HG03354 (cell line): ENCODE results near the gene C12orf75.
"Not testable (repeated sequence)": the region's sequence is repeated elsewhere in the genome, so short reads cannot be mapped to it uniquely, and the experiment has no call there.

ENCODE experiments used
- ATAC-seq: cut with Tn5 transposase; IDR thresholded peaks from one replicate; pipeline ENCODE4 v1.9.1; 2021; ENCODE audit warnings: mild to moderate bottlenecking; ENCODE audit not compliant: unreplicated experiment, poor library complexity, severe bottlenecking

C12orf75 gene

DNA sequence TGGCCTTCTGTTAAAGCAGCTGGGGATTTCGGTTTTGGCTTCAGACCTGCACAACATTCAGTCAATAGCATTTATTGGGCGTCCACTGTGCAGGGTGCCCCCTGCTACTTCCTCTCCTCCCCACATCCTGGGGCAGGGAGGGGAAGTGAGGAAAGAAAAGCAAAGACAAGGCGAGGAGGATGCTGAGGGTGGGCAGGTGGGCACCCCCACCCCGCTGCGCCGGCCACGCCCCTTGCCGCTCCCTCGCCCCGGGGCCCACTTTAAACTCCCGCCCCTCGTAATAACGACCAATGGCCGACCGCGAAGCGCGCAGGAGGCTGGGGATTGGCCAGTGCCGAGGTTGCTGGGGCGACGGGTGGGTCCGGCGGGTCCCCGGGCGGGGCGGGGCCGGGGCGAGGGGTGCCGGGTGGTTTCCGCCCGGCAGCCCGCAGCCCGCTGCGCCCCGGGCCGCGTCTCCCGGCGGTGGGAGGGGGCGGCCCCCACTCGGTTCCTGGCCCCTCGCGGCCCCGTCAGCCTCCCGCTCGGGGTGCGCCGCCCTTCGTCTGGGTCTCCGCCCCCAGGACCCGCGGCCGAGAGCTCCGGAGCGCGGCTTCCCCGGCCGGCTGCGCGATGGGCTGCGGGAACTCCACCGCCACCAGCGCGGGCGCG is at the start of gene C12orf75:
TSS of gene C12orf75 (plus strand) at position 409 of the 648 bp plus-strand sequence. CDS start at position 610, 201 bp downstream.
- peak; percentile 86 for ATAC-seq

DNA sequence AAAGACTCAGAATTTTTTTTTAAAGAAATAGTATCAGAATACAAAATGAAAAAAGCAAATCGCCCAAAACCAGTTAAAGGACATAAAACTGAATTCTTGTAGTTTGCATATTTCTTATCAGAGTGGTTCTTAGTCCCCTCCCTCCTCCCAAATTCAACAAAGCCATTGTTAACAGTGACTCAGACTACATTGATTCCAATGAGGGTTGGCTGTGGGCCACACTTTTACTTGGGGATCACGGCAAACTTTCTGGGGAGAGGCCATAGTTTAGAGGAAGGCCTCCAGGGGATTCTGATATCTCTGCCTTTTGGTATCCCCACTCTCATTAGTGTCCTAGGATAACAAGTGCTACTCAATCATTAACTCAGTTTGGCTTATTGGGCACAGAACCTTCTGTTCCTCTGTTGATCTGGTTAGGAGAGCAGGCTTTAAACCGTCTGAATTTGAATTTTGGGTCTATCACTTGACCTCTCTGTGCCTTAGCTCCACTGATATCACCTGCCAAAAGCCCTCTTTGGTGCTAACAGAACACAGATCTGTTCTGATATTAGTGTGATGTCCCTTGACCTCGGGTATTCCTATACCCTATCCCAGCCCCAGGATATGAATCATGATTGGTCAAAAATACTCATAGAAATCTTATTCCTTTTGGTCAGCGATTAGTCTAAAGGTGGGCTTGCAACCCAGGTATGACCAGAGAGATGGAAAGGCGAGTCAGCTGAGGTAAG is 49.4 kb upstream of the C12orf75 start:
- ATAC-seq: no peak

DNA sequence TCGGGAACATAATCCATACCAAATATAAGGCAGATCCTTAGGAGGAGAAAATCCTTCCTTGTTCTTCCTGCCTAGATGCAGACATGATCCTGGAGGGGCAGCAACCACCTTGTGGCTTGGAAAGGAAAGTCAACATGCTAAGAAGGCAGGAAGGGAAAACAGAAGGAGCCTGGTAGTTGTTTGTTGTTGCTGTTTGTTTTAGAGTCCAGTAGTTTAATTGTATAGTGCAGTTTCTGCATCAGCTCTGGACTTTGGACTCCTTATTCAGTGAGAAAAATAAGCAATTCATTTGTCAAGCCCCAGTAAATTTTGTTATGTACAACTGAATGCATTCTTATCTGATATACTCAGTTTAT is 48.8 kb upstream of the C12orf75 start:
- ATAC-seq: no peak

DNA sequence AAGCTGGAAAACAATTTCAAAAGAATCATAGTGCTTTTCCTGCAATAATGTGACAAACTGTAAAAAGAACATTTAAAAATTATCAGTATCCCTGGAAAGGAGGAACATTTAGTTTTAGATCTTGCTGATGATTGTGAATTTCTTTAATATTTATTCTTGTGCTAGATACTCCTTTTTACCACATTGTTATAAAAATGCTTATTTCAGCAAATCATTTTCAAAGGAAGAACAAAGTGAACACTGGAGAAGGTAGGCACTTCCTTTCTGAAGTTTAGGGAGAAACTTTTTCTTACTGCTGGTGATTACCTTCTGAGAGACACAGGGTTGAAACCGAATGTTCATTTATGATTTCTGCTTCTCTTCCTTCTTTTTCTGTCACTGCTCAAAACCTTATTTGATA is 45.1 kb upstream of the C12orf75 start:
- ATAC-seq: no peak

DNA sequence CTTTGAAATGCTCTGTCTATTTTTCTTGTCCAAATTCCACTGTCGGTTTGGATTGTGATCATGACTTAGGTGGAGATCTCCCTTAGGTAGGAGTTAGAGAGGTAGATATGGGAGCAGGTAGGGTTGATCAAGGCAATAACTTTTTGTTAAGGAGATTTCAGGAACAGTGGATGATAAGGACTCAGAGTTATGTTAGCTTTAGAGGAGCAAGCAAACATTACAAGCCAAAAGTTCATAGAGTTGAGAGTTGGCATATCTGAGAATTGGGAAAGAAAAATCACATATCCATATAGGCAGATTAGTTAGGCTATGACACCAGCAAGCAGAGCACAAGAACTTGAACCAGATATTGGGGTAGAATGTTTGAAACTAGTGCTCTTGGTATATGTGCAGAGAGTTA is 43.1 kb upstream of the C12orf75 start:
- no peak for ATAC-seq

DNA sequence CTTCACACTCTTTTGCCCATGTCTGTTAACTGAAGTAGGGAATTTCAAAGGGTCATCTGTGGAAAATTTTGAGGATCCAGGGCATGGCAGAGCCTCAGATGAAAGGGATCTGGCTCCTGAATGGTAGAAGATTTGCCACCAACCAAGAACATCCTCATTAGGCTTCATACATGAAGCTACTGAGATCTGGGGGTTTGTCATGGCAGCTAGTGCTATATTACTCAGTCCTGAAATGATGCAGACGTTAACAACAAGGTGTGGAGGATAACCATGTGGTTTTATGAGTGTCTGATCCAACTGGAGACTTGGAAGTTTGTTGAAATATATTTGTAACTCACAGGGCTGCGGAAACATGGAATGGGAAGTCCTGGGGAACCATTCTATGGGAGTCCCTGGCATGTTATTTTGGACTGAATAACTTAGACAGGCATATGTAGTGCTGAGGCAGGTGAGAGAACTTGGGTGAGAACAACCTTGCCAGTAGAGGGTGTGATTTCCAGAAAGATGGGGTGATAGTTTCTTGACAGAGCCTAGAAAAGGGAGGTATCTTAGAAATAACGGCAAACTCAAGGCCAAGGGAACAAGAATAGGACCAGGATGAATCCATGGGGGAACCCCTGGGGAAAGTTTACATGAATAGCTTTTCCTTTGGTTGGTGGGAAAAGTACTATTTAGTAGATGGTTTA is 42.0 kb upstream of the C12orf75 start:
- ATAC-seq: no peak

DNA sequence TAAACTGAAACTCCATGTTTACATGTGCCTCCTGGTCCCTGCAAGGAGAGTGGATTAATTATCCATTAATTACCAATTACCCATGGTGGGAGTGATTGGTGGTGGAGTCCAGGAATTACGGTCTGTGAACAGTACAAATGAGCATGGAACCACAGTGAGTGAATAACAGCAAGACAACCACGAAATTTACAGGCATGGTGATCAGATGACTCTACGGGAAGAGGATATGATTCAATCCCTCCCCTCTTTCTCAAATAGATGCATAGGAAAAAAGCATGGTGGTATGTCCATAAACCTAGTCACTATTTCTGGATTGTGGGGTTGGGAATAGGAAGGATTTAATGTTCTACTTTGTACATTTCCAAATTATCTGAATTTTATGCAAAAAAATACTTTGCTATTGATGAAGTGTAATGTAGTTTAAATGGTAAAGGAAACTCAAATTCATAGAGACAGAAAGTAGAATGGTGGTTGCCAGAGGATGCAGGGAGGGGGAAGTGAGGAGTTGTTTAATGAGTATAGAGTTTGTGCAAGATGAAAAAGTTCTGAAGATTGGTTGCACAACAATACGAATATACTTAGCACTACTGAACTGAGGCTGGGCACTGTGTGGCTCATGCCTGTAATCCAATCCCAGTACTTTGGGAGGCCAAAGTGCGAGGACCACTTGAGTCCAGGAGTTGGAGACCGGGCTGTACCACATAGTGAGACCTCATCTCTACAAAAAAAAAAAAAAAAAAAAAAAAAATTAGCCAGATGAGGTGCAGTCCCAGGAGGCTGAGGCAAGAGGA is 41.2 kb upstream of the C12orf75 start:
- no peak for ATAC-seq

DNA sequence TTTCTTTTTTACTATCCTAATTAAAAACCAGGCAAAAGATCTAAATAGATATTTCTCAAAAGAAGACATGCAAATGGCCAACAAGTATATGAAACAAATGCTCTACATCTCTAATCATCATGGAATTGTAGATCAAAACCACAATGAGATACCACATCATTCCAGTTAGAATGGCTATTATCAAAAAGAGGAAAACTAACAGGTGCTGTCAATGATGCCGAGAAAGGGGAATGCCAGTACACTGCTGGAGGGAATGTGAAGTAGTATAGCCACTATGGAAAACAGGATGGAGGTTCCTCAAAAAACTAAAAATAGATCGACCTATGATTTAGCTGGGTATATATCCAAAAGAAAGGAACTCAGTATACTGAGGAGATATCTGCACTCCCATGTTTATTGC is 39.0 kb upstream of the C12orf75 start:
- no peak for ATAC-seq

DNA sequence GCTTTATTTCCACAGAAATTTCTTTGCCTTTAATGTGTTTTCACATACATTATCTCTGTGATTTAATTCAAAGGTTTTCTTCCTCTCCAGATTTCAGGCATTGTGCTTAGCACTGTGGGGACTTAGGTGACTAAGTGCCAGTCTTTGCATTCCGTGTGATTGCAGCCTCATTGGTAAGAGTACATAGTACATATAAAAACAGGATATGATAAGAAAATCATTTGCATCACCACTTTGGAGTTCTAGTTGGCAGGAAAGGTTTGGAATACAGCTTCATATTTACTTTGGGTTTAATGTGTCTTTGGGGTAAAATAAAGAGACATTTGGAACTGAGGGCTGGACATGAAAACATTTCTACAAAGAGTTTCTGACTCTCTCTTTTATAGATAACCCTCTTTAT is 37.8 kb upstream of the C12orf75 start:
- no peak for ATAC-seq

DNA sequence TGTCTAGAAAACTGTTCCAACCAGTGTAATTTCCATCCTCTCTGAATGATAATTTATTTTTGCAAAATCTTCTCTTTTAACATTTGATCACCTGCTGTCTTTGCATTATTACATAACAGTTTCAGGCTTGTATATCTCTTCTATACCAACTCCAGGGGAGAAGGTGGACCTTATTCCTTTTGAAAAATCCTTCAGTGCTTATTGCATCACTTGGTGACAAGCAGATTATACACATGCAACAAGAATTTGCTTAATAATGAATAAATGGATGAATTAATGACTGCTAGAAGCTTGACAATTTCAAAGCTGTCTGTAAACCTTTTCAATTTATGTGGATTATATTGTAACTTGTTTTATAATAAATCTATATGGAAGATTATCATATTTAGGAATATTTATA is 37.3 kb upstream of the C12orf75 start:
- no peak for ATAC-seq

DNA sequence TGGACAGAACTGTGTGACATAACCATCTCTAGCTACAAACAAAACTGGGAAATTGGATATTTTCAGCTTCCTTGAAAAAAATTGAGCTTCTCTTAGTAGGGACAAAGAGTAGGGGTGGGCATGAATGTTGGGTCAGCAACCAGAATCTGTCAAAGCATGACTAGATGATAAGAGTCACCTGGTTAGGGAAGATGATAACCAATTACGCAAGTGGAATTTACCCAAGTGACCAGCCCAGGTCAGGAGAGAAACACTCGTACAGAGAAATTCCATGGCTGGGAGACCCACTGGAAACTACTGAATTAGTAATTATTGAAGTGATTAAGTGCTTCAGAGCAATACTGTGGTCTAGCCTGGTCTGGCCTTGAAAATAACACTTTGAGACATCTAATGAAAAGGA is 36.3 kb upstream of the C12orf75 start:
- no peak for ATAC-seq

DNA sequence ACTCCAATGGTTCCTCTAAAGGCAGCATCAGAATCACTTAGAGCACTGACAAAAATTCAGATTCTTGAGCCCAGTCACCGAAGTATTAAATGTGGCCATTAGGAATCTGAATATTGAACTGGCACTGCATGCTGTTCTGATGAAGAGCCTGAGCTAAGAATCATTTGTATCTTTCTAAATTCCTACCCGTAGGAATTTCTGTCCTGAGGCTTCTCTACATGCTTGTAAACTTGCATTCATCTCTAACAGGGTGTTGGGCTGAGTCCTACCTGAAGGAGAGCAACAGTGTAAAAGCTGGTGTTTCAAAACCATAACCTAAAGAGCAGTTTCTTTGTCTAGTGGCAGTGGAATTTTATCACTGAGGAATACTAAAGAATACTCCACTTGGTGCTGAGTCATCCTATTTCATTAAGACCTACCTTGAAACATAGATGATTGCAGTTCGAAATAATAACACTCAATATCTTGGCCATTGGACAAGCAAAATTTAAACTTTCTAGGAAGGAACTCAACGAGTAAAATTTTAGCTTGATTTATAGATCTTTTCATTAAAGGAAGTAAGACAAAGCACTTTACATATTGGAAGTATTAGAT is 35.5 kb upstream of the C12orf75 start:
- ATAC-seq: no peak

DNA sequence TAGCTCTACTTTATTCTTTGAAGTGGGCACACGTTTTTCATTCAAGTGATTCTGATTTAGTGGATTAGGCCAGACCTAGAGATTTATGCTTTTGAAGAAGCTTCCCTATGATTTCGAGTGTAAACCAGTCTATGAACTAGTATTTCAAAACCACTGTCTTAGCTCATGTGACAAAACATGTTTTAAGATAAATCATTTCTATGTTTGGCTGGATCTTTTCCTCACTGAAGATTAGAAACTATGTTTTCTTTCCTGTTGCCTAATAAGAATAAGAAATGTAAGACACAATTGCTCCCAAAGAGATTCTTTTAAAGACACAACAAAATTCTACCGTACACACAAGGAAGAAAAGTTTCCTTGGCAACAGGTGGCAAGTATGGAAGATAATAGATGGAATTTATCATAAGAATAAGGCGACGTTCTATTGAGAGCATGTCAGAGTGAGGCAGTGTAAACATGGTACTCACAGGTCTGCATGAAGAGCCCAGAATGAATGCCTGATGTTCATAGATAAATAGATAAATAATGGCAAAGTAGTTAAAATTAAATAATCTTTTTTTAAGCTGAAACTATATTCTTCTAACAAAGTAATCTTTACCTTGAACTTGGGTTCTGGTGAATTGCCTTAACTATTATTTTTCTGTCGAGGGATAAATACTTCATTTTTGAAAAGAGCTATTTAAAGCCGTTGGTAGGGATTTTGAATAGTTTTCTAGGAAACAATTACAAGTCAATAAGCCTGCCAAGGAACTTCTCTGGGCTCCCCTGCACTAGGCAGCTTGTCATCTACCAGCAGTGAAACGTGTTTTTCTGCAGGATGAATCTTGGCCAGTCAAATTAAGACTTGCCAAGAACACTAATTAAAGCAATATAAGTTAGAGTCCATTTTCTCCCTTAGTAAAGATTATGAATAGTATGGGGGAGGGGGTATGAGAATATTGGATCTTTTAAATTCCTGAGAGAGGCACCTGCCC is 34.1 kb upstream of the C12orf75 start:
- ATAC-seq: no peak

DNA sequence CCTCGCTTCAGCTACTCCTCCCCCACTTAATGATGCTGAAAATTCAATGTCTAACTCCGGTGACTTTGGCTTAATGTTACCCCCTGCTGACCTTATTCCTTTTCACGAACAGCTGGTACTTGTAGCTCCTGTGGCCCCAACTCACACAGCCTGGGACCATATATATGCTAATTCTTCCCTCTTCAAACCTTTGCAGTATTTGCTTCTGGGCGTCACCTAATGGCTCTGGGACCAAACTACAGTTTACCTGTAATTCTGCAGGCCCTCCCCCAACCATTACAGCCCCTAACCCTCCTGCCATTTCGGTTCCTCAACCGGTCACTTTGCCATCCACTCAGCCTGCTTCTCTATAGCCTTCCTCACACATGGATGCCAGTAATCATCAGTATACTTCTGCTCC is 29.6 kb upstream of the C12orf75 start:
- ATAC-seq: no peak

DNA sequence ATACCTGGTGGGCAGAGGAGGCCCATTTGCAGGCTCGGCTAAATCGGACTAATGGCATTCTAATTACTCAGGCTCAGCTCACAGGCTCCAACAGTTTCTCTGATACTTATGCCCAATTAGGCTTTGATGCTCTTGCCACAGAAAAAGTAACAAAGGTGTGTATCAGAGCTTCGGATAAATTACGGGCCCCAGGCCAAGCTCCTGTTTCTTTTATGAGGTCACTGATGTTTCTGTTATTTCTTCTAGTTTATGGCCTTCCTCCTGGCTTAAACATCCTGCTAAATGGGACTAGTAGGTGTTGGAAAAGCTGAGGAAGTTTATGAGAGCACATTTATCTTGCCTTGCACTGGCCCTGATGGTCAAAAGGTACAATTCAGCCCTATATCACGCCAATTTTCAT is 28.8 kb upstream of the C12orf75 start:
- no peak for ATAC-seq

DNA sequence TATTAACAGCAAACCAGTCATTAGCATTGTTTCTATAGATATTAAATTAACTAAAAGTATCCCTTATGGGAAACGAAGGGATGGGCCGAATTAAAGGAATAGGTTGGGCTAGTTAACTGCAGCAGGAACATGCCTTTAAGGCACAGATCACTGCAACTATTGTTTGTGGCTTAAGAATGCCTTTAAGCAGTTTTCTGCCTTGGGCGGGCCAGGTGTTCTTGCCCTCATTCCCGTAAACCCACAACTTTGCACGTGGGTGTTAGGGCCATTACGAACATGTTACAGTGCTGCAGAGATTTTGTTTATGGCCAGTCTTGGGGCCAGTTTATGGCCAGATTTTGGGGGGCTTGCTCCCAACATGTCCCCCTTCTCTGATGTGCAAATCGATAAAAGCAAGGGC is 27.5 kb upstream of the C12orf75 start:
- not testable (repeated sequence) for ATAC-seq

DNA sequence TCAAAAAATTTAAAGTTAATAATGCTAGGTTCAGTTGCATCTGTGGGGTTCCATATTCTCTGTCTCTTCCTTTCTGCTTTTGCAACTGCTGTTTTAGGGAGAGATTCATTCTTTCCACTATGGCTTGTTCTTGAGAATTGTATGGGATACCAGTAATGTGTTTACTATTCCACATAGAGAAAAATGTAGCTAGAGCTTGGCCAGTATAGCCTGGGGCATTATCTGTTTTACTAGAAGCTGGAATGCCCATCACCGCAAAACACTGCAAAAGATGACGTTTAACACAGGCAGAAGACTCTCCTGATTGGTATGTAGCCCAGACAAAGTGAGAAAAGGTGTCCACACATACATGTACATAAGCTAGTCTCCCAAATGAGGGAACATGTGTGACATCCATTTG is 25.9 kb upstream of the C12orf75 start:
- ATAC-seq: not testable (repeated sequence)

DNA sequence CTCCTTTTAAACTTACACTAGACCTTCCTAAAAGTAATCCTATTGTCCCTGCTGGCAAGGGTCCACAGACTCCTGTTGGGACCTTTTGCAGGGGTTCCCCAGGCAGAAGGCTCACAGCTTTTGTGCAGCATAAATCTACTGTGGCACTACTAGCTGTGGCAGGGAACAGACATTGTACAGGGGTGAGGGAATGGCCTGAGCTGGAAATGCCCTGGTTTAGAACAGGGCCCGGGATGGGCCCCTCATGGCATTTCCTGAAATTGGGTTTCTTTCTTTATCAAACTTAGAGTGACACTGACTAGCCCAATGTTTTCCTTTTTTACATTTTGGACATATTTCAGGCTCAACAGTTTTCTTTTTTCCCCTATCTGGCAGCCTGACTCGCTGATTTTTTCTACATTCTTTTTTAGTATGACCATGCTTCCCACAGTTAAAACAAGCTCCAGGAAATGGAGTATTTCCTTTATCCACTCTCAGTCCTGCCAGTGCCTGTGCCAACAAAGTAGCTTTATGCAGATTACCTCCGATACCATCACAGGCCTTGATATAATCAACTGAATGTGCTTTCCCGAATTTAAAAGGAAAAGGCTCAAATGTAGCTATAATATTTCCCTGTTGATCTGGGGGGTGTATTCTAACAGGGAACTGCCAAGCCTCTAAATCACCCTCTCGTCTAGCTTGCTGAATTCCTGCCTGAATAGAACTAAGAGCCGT is 22.7 kb upstream of the C12orf75 start:
- not testable (repeated sequence) for ATAC-seq
